ENCODE results near the gene EEF1AKMT4. TPM values are rescaled to one million over a fixed set of nuclear protein-coding genes. Genes with fewer than 3 reads are reported as not detected.

Gene EEF1AKMT4
- total RNA-seq, 1 experiment from 2014 or later = 7.8 TPM

- no peaks in the 10 kb centered on the region for H3K4me1 ChIP-seq (ENCODE audit: insufficient read depth, low read length, poor library complexity, severe bottlenecking)
- H3K9me3 ChIP-seq (ENCODE audit: low read depth, low read length, poor library complexity, severe bottlenecking) = no peaks in the 10 kb centered on the region
- peak; percentile 94 for DNase-seq (ENCODE audit: low spot score)
- H3K27ac ChIP-seq (ENCODE audit: low read depth, low read length, poor library complexity, severe bottlenecking) = peak overlapping the region; percentile 40
- no TSS peak for BruUV-seq (replicated peaks)
- ChIA-PET POLR2A (ENCODE audit: low non-redundant PET) (no interaction called here), CTCF (interaction anchor here (0.6 to 0.9 kb wide), 2 partner anchors 10 to 12 kb away, joined by 3 to 11 read pairs; no protein-coding TSS in a partner anchor)
- H3K4me3 ChIP-seq (ENCODE audit: low read depth, low read length, poor library complexity, severe bottlenecking) = peak overlapping the region; percentile 84
- H3K27me3 ChIP-seq (replicated peaks; ENCODE audit: insufficient read depth, low read depth, low read length, poor library complexity) = no peaks in the 10 kb centered on the region
- intact Hi-C loops (cut with micrococcal nuclease; ENCODE audit: unreplicated experiment) = no loop called here
- TF ChIP-seq CTCF (conservative IDR thresholded peaks at IDR 0.05; ENCODE audit: low read depth, low read length) (peak; percentile 91), EZH2 (IDR thresholded peaks at IDR 0.05; ENCODE audit: borderline replicate concordance, low read depth, low read length, poor library complexity, severe bottlenecking) (no peak)
- H3K36me3 ChIP-seq (ENCODE audit: insufficient read depth, low read length, poor library complexity, severe bottlenecking) = peaks cover 3% of the 10 kb centered on the region
These were observed 826 bp downstream of the EEF1AKMT4 start for GRCh38 chr3:184250167-184250828.

- POLR2A ChIA-PET (ENCODE audit: low non-redundant PET) = no interaction called here
These were observed 6.0 kb downstream of the EEF1AKMT4 start for GRCh38 chr3:184255291-184256039.

More at GRCh38 chr3:184255291-184256039, 6.0 kb downstream of the EEF1AKMT4 start:
- intact Hi-C loops (cut with micrococcal nuclease; ENCODE audit: unreplicated experiment) = no loop called here
- H3K36me3 ChIP-seq (ENCODE audit: insufficient read depth, low read length, poor library complexity, severe bottlenecking) = no peaks in the 10 kb centered on the region
- CTCF ChIA-PET = no interaction called here
- H3K4me3 ChIP-seq (ENCODE audit: low read depth, low read length, poor library complexity, severe bottlenecking) = no peak overlapping the region
- no peak for TF ChIP-seq CTCF (conservative IDR thresholded peaks at IDR 0.05; ENCODE audit: low read depth, low read length)
- no peak for TF ChIP-seq EZH2 (IDR thresholded peaks at IDR 0.05; ENCODE audit: borderline replicate concordance, low read depth, low read length, poor library complexity, severe bottlenecking)
- no peak overlapping the region for H3K27ac ChIP-seq (ENCODE audit: low read depth, low read length, poor library complexity, severe bottlenecking)
- H3K4me1 ChIP-seq (ENCODE audit: insufficient read depth, low read length, poor library complexity, severe bottlenecking) = peaks cover 5% of the 10 kb centered on the region
- peaks cover 5% of the 10 kb centered on the region for H3K27me3 ChIP-seq (replicated peaks; ENCODE audit: insufficient read depth, low read depth, low read length, poor library complexity)
- no peaks in the 10 kb centered on the region for H3K9me3 ChIP-seq (ENCODE audit: low read depth, low read length, poor library complexity, severe bottlenecking)
- no peak for DNase-seq (ENCODE audit: low spot score)
- BruUV-seq (replicated peaks) = no TSS peak
